B cell (primary cell): ENCODE measurements around the gene FCRL2. TPM values are rescaled to one million over a fixed set of nuclear protein-coding genes. Genes with fewer than 3 reads are reported as not detected.

Experiments used
- ATAC-seq: fragments of 200-7000 bp; cut with Tn5 transposase; one replicate; pipeline ENCODE4 v1.10.0; 2021; ENCODE audit warnings: low read depth, mild to moderate bottlenecking, moderate number of reproducible peaks, moderate library complexity
- CTCF ChIA-PET: fragments of 350-600 bp; sonication (Branson Sonifier 250); formaldehyde crosslinking; loops from one replicate; lab custom pipeline; 2021; ENCODE audit warnings: antibody characterized with exemption, inconsistent platforms; lab: Charles Lee
- POLR2A ChIA-PET: fragments of 350-600 bp; sonication (Branson Sonifier 250); formaldehyde crosslinking; loops from one replicate; lab custom pipeline; 2021; ENCODE audit warnings: antibody characterized with exemption; lab: Charles Lee
- DNase-seq: peaks from one replicate; pipeline ENCODE4 v3.0.0; 2013
- H2AFZ ChIP-seq: 2 replicates; pipeline ENCODE4 v1.6.1; 2012; ENCODE audit warnings: mild to moderate bottlenecking, low read depth, low read length; ENCODE audit not compliant: insufficient read depth, poor library complexity, severe bottlenecking
- H3K27ac ChIP-seq, 2 donors: 1 replicate in 1 of 2; 2 replicates in 1 of 2; pipeline ENCODE4 v1.5.1; 2012 to 2013; ENCODE audit warnings: low read length in 2 of 2, mild to moderate bottlenecking in 2 of 2, moderate library complexity in 1 of 2
- H3K27me3 ChIP-seq, 4 experiments: fragments of 200-600 bp in 1 of 4; sonication (generic) in 1 of 4; replicated peaks in 1 of 4; 1 replicate in 2 of 4; 2 replicates in 2 of 4; pipeline versions ENCODE4 v1.6.1 to v1.7.0; 2013 to 2016; ENCODE audit warnings: low read length in 3 of 4, mild to moderate bottlenecking in 2 of 4, mixed read lengths in 1 of 4, moderate library complexity in 1 of 4; ENCODE audit not compliant: insufficient read depth in 4 of 4, control insufficient read depth in 3 of 4; ENCODE audit errors: control extremely low read depth in 1 of 4
- H3K36me3 ChIP-seq, 2 experiments: replicated peaks in 1 of 2; 1 replicate in 1 of 2; 2 replicates in 1 of 2; pipeline versions ENCODE4 v1.6.1 to v1.7.1; 2013; ENCODE audit warnings: low read length in 1 of 2; ENCODE audit not compliant: insufficient read depth in 2 of 2, control insufficient read depth in 1 of 2; ENCODE audit errors: control extremely low read depth in 1 of 2, extremely low read depth in 1 of 2
- H3K4me1 ChIP-seq, 2 donors: fragments of 200-600 bp in 1 of 2; sonication (generic) in 1 of 2; 1 replicate in 1 of 2; 2 replicates in 1 of 2; pipeline versions ENCODE4 v1.5.1 to v1.6.1; 2013 to 2017; ENCODE audit warnings: low read length in 2 of 2; ENCODE audit not compliant: control insufficient read depth in 2 of 2, insufficient read depth in 2 of 2
- H3K4me2 ChIP-seq: replicated peaks from 2 replicates; pipeline ENCODE3; 2012; ENCODE audit warnings: mild to moderate bottlenecking, low read depth, low read length; ENCODE audit not compliant: poor library complexity, severe bottlenecking
- H3K4me3 ChIP-seq, 5 experiments: fragments of 200-600 bp in 1 of 5; sonication (generic) in 1 of 5; 1 replicate in 3 of 5; 2 replicates in 2 of 5; pipeline versions ENCODE4 v1.5.1 to v1.7.0; 2011 to 2016; ENCODE audit warnings: low read length in 4 of 5, mild to moderate bottlenecking in 4 of 5, low read depth in 2 of 5, control low read depth in 1 of 5, moderate library complexity in 1 of 5; ENCODE audit not compliant: insufficient read depth in 1 of 5; ENCODE audit errors: control extremely low read depth in 1 of 5, extremely low read depth in 1 of 5
- H3K79me2 ChIP-seq: fragments of 200-600 bp; sonication (generic); one replicate; pipeline ENCODE4 v1.6.0; 2016; ENCODE audit warnings: low read length; ENCODE audit not compliant: control insufficient read depth, insufficient read depth
- H3K9ac ChIP-seq: fragments of 200-600 bp; sonication (generic); 2 replicates; pipeline ENCODE4 v1.6.1; 2017; ENCODE audit warnings: mild to moderate bottlenecking, low read length, moderate library complexity
- H3K9me3 ChIP-seq, 3 donors: one replicate each; pipeline versions ENCODE4 v1.6.1 to v1.7.1; 2013; ENCODE audit warnings: low read length in 2 of 3; ENCODE audit not compliant: control insufficient read depth in 2 of 3, insufficient read depth in 1 of 3; ENCODE audit errors: control extremely low read depth in 1 of 3
- H4K20me1 ChIP-seq: 2 replicates; pipeline ENCODE4 v1.6.0; 2012; ENCODE audit warnings: mild to moderate bottlenecking, low read length; ENCODE audit not compliant: insufficient read depth, control insufficient read depth, poor library complexity, severe bottlenecking
- H3K27ac Mint-ChIP-seq: one replicate; pipeline ENCODE4 v1.8.0; 2021; ENCODE audit warnings: mixed read lengths
- H3K27me3 Mint-ChIP-seq: one replicate; pipeline ENCODE4 v1.8.0; 2021; ENCODE audit warnings: mixed read lengths
- H3K4me1 Mint-ChIP-seq: one replicate; pipeline ENCODE4 v1.8.0; 2021; ENCODE audit warnings: mixed read lengths
- H3K4me3 Mint-ChIP-seq: one replicate; pipeline ENCODE4 v1.8.0; 2021; ENCODE audit warnings: mixed read lengths
- H3K9me3 Mint-ChIP-seq: one replicate; pipeline ENCODE4 v1.8.0; 2022; ENCODE audit warnings: mixed read lengths; ENCODE audit not compliant: insufficient read depth
- CTCF ChIP-seq: fragments of 200-600 bp; IDR thresholded peaks from one replicate; pipeline ENCODE4 v1.8.0; 2022; ENCODE audit warnings: antibody characterized with exemption, mild to moderate bottlenecking
- EZH2 ChIP-seq: IDR thresholded peaks from 2 replicates; pipeline ENCODE4 v1.6.1; 2012; ENCODE audit warnings: borderline replicate concordance, low read depth, mild to moderate bottlenecking, moderate library complexity, low read length; ENCODE audit not compliant: insufficient read depth, poor library complexity, severe bottlenecking
- WGBS: methylation state at CpG from one replicate; pipeline ENCODE4 v1.1.5; 2013; ENCODE audit warnings: missing lambda C conversion rate; ENCODE audit not compliant: insufficient coverage; 5-methylcytosine and 5-hydroxymethylcytosine counted together
- intact Hi-C: fragments of 100-400 bp; cut with micrococcal nuclease; formaldehyde crosslinking; loops from one replicate; pipeline ENCODE4 v1.10.0; 2022
- polyA plus RNA-seq: library from polyadenylated mRNA; depleted of rRNA; stranded (reverse); fragments of >200 nt; gene quantifications from 2 replicates; pipeline ENCODE4 v1.2.3, GENCODE V29; 2012
- total RNA-seq, 2 donors: library from RNA; stranded (reverse); fragments of 120-200 nt in 1 of 2; gene quantifications; 1 replicate in 1 of 2; 2 replicates in 1 of 2; pipeline versions ENCODE4 v1.2.3 to v1.2.4, GENCODE V29; 2013 to 2022

The FCRL2 gene
- total and polyA plus RNA-seq, 2 donors (not counting 1 experiment from before 2014, with no cell fraction given), result 78.3 to 184 TPM

GRCh38 chr1:157770442-157771043 is 6.4 kb downstream of the FCRL2 start:
- peaks cover 68% of the 10 kb centered on the region for H3K4me1 Mint-ChIP-seq
- CTCF ChIA-PET, result interaction anchor here (0.8 to 6.7 kb wide), 12 partner anchors 11 to 189 kb away, joined by 3 to 162 read pairs (median 6); no protein-coding TSS in a partner anchor
- 95% methylated on average over 8 of the region's 9 CpGs for WGBS

More at GRCh38 chr1:157770442-157771043, 6.4 kb downstream of the FCRL2 start:
- Histone ChIP-seq H3K79me2 (peaks cover 78% of the 10 kb centered on the region), H3K4me2 (no peak overlapping the region), H3K9me3 (no peaks in the 10 kb centered on the region), H3K36me3 (peaks cover 8 to 57% of the 10 kb centered on the region in 2 experiments), H3K27me3 (no peaks in the 10 kb centered on the region), H3K4me3 (no peak overlapping the region), H3K27ac (peak overlapping the region in 1 of 2 donors; percentile 38), H3K4me1 (peaks cover 51 to 52% of the 10 kb centered on the region in 2 donors), H4K20me1 (peaks cover 4% of the 10 kb centered on the region), H2AFZ (no peak overlapping the region), H3K9ac (no peak overlapping the region)
- intact Hi-C loops, result loop anchor here (5.0 to 10.0 kb wide), 3 partner anchors 37 to 203 kb away; no protein-coding TSS in a partner anchor
- TF ChIP-seq CTCF (no peak), EZH2 (no peak)
- ATAC-seq, result no peak
- no peaks in the 10 kb centered on the region for H3K9me3 Mint-ChIP-seq
- H3K27me3 Mint-ChIP-seq, result no peaks in the 10 kb centered on the region
- H3K27ac Mint-ChIP-seq, result peak overlapping the region; percentile 67
- no peak for DNase-seq
- no peak overlapping the region for H3K4me3 Mint-ChIP-seq
- POLR2A ChIA-PET, result no interaction called here
